Superior temporal gyrus (tissue), 1 donor: ENCODE results near the gene PJA2.
A peak's percentile ranks its signal among the peaks of the same experiment; 100 is the strongest.

Experiments
- DNase-seq: peaks from one replicate; pipeline ENCODE4 v3.0.0-alpha.2; 2016; ENCODE audit errors: extremely low spot score

The PJA2 gene

DNA sequence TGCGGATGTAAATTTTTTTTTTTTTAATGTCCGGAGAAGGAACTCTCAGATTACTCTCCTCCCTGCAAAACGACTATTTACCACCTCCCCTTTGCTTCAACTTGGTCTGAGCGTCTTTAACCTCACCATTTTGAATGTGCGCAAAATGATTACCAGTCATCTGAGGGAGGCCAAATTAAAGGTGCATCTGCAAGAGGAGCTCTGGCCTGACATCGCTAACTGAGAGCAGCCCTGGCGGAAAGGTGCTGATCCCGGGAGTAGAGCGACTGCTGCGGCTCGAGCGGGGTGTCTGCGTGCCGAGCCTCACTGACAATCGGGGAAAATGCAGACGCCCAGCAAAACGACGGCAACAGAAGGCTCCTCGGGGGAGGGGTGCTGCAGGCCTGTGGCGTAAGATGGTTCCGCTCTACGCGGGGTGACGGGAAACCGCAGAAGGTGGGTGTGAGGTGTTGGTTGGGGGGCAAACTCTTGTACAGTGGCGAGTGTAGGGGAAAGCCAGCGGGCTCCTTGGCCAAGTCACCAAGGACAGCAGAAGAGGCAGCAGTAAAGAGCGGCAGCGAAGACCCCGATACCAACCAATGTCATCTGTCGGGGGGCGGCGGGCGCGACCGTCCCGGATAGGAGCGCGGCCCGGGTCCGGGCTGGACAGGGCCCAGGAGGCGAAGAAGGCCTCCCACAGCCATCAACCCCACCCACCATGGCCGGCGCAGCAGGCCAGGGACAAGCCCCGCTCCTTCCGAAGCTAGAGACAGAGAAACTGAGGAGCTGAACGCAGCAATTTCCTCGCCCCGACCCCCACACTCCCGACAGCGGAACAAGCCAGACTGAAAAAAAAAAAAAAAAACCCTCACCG is 557 bp downstream of the PJA2 start:
- peak; percentile 69 for DNase-seq

DNA sequence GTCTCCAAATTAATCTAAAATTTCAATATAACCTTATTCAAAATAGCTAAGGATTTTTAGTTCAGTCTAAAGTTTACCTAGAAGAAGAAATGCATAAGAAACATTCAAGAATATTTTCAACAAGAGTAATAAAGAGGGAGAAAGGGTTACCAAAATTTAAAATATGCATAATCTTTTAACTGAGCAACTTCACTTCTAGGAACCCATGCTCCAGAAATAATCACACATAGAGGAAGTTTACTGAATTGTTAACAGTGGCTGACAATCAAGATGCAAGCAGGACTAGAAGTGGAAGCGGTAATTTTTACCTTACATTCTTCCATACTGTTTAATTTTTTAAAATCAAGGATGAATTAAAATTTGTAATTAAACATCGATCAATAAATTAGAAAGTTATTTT is 1.9 kb downstream of the PJA2 start:
- DNase-seq = no peak

DNA sequence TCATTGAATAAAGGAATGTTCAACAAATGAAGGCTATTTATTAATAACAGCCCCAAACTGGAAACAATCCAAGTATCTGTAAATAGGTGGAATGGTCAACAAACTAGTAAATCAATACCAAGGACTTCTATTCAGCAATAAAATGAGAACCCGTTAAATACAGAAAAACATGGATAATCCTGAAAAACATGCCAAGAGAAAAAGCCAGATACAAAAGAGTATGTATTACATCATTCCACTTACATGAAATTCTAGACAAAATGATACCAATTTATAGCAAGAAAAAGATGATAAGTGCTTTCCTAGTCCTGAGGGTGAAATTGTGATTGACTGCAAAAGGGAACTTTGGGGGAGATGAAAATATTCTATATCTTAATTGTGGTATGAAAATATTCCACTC is 3.1 kb downstream of the PJA2 start:
- no peak for DNase-seq

DNA sequence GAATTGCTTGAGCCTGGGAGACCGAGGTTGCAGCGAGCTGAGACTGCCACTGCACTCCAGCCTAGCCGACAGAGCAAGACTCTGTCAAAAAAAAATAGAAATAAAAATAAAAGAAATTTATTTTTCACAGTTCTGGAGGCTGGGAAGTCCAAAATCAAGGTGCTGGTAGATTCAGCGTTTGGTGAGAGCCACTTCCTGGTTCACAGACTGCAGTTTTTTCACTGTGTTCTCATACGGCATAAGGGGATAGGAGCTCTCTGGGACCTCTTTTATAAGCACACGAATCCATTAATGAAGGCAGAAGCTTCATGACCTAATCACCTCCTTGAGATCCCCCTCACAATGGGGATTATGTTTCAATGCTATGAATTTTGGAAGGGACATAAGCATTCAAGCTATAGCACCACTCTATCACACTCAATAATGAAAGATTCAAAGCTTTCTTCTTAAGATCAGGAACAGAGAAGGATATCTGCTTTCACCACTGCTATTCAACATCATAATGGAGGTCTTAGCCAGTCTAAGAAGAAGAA is 5.3 kb downstream of the PJA2 start:
- no peak for DNase-seq

DNA sequence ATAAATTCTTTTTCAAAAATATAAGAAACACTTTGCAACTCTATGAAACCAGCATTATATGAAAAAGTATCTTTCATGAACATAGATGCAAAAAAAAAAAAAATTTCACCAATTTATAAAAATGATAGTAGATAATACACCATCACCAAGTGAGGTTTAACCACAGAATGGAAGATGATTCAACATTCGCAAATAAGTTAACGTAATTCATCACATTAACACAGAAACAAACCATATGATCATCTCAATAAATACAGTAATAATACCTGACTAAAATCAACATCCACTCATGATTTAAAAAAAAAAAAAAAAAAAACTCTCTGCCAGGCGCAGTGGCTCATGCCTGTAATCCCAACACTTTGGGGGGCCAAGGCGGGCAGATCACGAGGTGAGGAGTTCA is 6.3 kb downstream of the PJA2 start:
- no peak for DNase-seq

DNA sequence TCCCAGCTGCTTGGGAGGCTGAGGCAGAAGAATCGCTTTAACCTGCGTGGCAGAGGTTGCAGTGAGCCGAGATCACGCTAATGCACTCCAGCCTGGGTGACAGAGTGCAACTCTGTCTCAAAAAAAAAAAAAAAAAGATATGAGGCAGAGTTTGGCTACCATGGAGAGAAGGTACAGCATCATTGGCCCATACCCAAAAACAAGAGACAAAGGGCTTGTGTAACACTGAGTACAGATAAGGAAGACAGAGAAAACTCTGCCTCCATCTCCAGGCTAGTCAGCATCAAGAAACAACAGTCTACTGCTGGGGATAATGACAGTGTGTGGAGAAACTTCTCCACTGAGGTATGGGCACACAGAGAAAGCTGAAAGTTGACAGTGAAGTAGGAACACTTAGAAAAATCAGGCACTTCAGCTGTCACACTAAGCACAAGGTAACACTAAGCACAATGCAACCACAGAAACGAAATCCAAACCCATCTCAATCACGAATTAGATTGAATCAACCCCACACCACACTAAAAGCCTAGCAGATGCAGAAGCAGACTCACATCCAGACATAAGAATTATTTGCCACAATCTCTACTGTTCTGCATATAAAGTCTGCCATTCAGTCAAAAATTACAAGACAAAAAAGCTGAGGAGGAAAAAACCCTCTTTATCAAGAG is 10.5 kb downstream of the PJA2 start:
- DNase-seq = peak; percentile 47

DNA sequence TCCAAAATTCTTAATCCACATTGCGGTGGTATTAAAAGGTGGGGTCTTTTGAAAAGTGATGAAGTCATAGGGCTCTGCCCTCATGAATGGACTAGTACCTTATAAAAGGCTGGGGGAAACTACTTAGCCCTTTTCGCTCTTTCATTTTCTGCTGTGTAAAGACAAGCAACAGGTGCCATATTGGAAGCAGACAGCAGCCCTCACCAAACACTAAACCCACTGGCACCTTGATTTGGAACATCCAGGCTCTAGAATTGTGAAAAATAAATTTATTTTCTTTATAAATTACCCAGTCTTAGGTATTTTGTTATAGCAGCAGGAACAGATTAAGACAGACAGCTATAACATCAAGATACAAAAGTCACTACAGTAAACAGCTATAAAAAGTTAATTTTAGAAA is 12.8 kb downstream of the PJA2 start:
- no peak for DNase-seq

DNA sequence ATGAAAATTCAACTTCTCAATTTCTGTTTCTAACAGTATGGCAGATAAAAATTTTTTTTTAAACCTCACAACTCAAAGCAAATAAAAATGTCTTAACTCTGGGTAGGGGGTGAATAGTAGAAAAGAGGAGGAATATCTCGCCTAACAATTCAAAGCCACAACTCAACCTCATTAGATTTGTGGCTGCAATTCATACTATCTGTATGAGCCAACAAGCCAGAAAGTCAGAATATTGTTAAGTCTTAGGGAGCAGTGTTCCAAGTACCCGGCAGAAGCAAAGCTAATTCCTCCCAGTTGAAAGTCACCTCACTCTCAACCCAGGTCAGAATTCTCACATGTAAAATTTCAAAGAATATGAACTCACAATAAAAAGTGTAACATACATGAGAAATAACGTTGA is 15.0 kb downstream of the PJA2 start:
- no peak for DNase-seq

DNA sequence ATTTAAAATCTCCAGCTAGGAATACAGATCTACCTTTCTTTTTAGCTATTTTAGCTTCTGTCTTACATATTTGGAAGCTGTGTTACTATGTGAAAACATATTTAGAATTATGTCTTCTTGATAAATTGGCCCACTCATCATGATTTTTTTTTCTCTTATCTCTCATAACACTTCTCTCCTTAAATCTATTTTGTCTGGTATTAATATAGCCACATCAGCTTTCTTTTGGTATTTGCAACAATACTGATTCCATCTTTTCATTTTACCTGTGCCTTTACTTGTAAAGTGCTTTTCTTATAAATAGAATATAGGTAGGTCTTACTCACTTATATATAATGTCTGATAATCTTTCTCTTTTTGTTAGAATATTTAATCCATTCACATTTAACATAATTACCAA is 19.6 kb downstream of the PJA2 start:
- no peak for DNase-seq

DNA sequence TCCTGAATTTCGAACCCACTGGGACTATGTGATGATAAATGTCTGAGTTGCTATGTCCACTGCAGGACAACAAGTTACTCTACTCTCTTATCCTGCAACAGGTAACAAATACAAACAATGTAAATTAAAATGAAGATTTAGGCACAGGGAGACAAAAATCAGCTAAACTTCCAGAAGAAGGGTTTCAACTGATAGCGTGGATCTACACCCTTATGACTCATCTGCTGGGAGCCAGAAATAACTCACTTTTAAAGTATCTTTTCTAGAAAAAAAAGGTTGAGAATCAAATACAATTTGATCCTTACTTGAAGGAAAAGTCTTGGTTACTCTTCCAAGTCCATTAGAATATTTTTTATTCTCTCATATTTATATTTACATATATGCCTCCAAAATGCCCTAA is 21.4 kb downstream of the PJA2 start:
- DNase-seq = no peak

DNA sequence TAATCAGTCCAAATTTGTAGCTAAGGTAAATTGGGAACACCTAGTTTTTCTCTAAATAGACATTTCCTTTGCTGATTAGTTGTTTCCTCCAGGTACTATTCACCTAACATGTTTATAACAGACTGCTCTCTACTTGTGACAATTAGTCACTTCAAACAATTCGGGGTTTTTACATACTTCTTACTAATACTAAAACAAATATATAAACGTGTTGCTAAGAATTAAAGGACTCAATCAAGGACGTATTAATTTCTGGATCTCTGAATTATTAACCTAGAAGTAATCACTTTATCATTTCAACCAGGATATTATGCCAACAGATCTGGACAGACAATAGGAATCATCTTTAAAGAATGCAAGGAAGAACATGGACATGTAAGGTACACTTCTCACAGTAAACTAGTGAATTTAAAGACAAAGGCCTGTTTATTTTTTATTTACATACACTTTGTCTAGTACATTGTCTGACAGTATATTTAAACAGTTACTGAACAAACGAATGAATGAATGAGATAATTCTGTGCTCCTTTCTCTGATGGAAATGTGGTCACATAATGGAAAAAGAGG is 22.3 kb downstream of the PJA2 start:
- DNase-seq = no peak

DNA sequence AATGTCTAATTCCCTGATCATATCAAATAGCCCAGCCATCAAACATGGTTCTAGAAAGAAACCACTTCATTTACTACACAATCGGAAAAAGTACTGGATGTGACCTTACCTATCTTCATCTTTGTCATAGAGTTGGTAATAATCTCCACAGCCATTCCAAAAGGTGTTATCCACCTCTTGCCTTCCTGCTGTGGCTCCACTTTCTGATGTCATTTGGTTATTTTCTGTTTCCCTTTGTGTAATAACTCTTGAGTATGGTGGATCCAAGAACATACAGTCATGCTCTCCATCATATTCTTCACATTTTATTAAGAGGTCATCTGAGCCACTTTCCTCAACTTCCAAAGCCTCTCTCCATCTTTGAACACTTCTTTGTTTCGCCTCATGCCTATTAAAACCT is 31.7 kb downstream of the PJA2 start:
- DNase-seq = no peak

DNA sequence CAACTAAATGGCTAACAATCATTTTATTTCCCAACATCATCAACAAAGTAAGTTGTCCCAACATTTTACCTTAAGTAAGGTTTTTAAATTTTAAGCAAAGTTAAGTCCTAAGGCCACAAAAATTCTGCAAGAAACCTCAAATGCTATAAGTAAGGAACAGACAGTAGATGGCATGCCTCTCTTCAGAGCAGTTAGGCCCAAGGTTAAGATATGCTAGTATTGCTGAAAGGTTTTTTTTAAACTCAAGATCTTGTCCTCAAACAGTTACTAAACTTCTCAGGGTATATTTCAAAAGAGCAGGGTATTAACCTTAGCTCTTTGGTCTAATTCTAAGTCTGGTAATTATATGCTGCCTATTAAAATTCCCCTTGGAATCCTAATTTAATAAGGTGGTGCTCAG is 35.1 kb downstream of the PJA2 start:
- DNase-seq = no peak

DNA sequence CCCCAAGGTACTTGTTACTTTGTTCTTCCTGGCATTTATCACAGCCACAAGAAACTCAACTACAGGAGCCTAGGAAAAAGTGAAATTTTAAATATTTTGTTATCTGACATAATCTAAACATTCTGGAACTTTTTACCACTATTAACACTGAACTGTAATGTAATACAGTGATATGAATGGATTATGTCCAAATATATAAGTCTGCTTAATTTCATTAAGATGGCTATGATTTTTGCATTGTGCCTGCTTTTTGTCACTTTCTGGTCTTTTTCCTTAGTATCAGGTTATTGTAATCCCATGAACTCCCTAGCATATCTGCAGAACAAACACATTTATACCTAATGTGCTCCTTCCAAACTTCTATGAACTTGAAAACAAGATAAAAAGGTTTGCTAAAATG is 35.8 kb downstream of the PJA2 start:
- DNase-seq = no peak

DNA sequence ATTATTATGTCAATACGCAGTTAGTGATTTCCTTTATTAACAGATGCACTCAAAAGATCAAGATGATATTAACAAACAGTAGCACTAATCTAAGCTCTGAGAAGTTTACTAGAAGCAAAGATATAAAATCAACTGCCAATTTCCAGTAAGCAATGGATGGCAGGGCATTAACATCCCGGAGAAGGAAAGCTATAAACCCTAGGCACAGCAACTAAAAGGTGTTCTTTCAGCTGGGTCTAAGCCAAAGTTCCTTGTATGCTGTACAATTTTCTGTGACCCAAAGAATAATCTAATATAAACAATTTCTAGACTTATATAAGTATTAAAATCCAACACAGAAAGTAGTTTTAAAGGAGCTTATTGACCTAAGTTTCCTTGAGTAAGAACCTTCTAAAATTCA is 39.4 kb downstream of the PJA2 start:
- DNase-seq = no peak

DNA sequence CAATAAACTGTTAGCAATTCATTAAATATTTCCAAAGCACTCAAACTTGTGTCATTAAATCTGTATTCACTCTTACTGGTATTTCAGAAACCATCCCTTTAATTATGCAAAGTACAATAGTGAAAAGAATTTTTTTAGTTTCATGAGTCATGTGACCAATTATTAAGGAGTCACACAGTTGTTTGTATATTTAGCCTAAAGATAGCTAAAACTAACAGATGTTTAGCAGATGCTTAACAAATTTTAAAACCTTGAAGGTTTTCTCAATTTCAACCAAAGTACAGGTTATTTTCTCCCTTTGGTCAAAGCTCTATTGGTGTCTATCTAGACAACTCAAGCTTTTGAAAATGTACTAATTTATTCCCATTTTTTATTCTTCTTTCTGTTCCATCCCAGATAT is 44.1 kb downstream of the PJA2 start:
- no peak for DNase-seq

DNA sequence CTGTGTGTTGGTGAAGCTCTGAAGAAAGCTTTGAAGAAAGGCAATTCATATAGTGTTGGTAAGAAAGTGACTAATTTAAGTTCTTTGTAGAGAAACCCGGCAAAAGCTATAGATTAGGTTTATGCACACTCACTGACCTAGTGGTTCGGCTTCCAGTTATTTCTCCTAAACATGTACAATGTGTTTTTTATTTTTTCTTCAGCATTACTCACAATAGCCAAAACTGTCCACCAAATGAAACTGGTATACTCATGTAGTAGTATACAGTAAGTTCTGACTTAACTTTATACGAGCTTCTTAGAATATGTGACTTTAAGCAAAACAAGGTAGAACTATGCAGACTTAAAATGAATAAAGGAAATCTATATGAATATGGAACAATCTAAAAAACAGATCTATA is 44.8 kb downstream of the PJA2 start:
- DNase-seq = no peak

DNA sequence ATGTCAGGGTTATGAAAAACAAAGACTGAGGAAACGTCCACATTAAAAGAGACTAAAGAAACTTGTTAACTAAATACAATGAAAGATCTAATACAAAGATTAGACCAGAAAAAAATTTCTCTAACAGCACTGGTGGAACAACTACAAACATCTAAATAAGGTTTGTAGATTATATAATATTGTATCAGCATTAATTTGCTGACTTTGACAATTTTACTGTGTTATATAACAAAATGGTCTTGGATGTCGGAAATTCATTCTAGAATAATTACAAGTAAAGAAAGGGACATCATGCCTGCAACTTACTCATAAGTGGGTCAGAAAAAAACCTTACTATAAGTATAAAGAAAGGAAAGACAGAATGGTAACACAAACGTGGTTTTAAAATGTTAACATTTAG is 50.1 kb downstream of the PJA2 start:
- no peak for DNase-seq

DNA sequence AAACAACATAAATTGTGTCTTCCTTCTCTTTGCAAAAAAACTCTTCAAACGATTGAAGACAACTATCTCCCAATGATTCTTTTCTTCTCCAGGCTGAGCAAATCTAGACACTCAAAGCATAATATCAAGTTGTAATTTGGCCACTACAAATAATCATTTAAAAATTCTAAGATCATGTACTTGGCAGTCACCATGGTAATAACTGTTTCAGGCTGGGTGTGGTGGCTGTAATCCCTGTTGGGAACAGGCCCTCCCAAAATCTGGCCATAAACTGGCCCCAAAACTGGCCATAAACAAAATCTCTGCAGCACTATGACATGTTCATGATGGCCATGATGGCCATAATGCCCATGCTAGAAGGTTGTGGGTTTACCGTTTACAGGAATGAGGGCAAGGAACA is 52.0 kb downstream of the PJA2 start:
- DNase-seq = no peak

DNA sequence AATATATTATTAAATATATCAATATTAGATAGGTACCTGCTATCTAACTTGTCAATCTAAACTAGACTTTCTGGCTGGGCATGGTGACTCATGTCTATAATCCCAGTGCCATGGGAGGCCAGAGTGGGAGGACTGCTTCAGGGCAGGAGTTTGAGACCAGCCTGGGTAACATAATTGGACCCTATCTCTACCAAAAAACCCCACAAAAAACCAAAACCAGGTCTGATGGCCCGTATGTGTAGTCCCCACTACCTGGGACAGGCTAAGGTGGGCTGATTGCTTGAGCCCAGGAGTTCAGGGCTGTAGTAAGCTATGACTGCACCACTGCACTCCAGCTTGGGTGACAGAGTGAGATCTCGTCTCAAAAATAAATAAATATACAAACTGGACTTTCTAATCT is 55.0 kb downstream of the PJA2 start:
- DNase-seq = no peak

DNA sequence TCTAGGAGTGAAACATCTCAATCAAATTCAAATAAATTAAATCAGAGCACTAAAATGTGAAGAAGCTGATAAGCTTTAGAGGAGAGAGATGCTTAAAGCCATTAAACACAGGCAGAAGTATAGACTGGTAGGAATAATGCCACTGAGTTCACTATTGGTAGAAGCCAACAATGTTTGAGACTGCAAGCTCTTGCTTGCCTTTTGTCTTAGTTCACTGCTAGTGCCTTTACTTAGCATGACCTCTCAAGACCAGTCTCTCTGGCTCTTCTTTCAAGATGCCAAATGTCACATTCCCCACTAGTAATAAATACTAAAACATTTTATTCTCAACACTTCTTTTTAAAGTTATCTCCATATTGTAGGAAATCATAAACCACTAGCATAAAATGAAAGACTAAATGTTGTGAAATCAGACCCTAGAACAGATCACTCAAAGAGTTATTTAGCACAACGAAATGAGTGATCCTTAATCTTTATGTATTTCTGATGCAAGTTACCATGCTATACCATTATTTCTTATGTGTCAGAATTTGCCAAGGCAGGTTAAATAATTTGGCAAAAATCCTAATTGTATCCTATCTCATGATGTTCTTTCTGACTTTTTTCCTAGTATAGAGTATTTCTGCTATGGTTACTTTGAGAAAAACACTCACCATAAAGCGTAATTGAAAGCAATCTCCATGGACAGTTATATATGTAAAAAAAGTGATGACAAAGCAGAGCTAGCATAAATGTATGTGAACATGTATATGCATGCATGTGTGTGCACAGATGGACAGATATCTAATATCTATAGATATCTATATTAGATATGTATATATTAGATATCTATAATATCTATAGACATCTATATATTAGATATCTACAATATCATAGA is 57.5 kb downstream of the PJA2 start:
- DNase-seq = no peak
